A673 (cell line): ENCODE data around the gene SIK3. TPM values are rescaled to one million over a fixed set of nuclear protein-coding genes. Genes with fewer than 3 reads are reported as not detected.
A peak's percentile ranks its signal among the peaks of the same experiment; 100 is the strongest.

Experiments
- BruUV-seq: library from RNA; stranded (reverse); fragments of 400-500 nt; replicated peaks from 2 replicates; lab custom pipeline; 2021; lab: Mats Ljungman, UMichigan
- CTCF ChIA-PET: fragments of 300-600 bp; sonication (Branson Sonifier 250); formaldehyde crosslinking; loops from one replicate; lab custom pipeline; 2022; ENCODE audit warnings: antibody characterized with exemption; lab: Charles Lee
- POLR2A ChIA-PET: fragments of 300-600 bp; sonication (Branson Sonifier 250); formaldehyde crosslinking; loops from one replicate; lab custom pipeline; 2022; ENCODE audit warnings: antibody characterized with exemption; ENCODE audit not compliant: low non-redundant PET; lab: Charles Lee
- DNase-seq: peaks from one replicate; pipeline ENCODE4 v3.0.0-alpha.2; 2015; ENCODE audit warnings: low spot score
- H3K27ac ChIP-seq: fragments of 200-600 bp; sonication (generic); 2 replicates; pipeline ENCODE4 v1.5.1; 2016; ENCODE audit warnings: mixed run types, low read depth, mild to moderate bottlenecking, mixed read lengths, antibody characterized with exemption, low read length; ENCODE audit not compliant: poor library complexity, severe bottlenecking
- H3K27me3 ChIP-seq: fragments of 200-600 bp; sonication (generic); replicated peaks from 2 replicates; pipeline ENCODE4 v1.6.1; 2017; ENCODE audit warnings: mixed run types, low read depth, mild to moderate bottlenecking, mixed read lengths, antibody characterized with exemption, low read length; ENCODE audit not compliant: insufficient read depth, poor library complexity
- H3K36me3 ChIP-seq: fragments of 200-600 bp; sonication (generic); 2 replicates; pipeline ENCODE4 v1.6.1; 2016; ENCODE audit warnings: mixed run types, mild to moderate bottlenecking, mixed read lengths, antibody characterized with exemption, low read length; ENCODE audit not compliant: insufficient read depth, poor library complexity, severe bottlenecking
- H3K4me1 ChIP-seq: fragments of 200-600 bp; sonication (generic); 2 replicates; pipeline ENCODE4 v1.6.1; 2017; ENCODE audit warnings: mixed run types, mild to moderate bottlenecking, mixed read lengths, antibody characterized with exemption, low read length; ENCODE audit not compliant: insufficient read depth, poor library complexity, severe bottlenecking
- H3K4me3 ChIP-seq: fragments of 200-600 bp; sonication (generic); 2 replicates; pipeline ENCODE4 v1.5.1; 2016; ENCODE audit warnings: low read depth, mixed run types, mild to moderate bottlenecking, mixed read lengths, low read length; ENCODE audit not compliant: poor library complexity, severe bottlenecking
- H3K9me3 ChIP-seq: fragments of 200-600 bp; sonication (generic); 2 replicates; pipeline ENCODE4 v1.6.1; 2016; ENCODE audit warnings: mixed run types, low read depth, mild to moderate bottlenecking, mixed read lengths, antibody characterized with exemption, low read length; ENCODE audit not compliant: poor library complexity, severe bottlenecking
- EZH2 ChIP-seq: fragments of 200-600 bp; sonication (generic); IDR thresholded peaks from 2 replicates; pipeline ENCODE4 v1.6.1; 2017; ENCODE audit warnings: borderline replicate concordance, low read depth, mild to moderate bottlenecking, mixed read lengths, antibody characterized with exemption, low read length; ENCODE audit not compliant: poor library complexity, severe bottlenecking
- intact Hi-C: fragments of 100-400 bp; cut with micrococcal nuclease; formaldehyde crosslinking; loops from one replicate; pipeline ENCODE4 v1.10.0; 2022; ENCODE audit not compliant: unreplicated experiment
- total RNA-seq: library from RNA; stranded (reverse); gene quantifications from 2 replicates; pipeline ENCODE4 v1.2.3, GENCODE V29; 2021
- TF ChIP-seq, protein P1 (sequence below): fragments of 300-800, 200-600 bp; sonication (generic); conservative IDR thresholded peaks from 2 replicates; pipeline ENCODE4 v1.5.1; 2017; ENCODE audit warnings: low read depth, mild to moderate bottlenecking, antibody characterized with exemption, low read length, moderate library complexity, mixed read lengths

Gene SIK3
- total RNA-seq, 1 experiment from 2014 or later: 81.7 TPM

DNA sequence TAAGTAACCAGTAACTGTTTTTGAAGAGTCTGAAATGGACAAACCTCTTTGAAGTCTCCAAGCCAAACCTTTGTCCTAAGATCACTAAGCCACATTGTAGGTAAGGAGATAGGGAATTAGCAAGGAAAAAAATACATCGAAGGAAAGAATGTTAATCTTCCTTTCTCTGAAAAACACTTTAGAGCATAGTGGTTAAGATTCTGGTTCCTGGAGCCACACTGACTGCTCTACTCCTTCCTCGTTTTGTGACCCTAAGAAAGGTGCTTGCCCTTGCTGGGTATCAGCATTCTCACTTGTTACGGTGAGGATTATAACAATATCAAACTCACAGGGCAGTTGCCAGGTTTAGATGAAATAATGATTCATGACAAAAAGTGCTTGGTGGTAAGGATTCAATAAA is 104.0 kb downstream of the SIK3 start:
- H3K27ac ChIP-seq: no peak overlapping the region
- no peak overlapping the region for H3K4me3 ChIP-seq
- POLR2A ChIA-PET: no interaction called here
- CTCF ChIA-PET: interaction anchor here (1.0 kb wide), 1 partner anchor 21 kb away, joined by 3 read pairs; no protein-coding TSS in a partner anchor
- H3K9me3 ChIP-seq: no peaks in the 10 kb centered on the region
- TF ChIP-seq, protein P1, sequence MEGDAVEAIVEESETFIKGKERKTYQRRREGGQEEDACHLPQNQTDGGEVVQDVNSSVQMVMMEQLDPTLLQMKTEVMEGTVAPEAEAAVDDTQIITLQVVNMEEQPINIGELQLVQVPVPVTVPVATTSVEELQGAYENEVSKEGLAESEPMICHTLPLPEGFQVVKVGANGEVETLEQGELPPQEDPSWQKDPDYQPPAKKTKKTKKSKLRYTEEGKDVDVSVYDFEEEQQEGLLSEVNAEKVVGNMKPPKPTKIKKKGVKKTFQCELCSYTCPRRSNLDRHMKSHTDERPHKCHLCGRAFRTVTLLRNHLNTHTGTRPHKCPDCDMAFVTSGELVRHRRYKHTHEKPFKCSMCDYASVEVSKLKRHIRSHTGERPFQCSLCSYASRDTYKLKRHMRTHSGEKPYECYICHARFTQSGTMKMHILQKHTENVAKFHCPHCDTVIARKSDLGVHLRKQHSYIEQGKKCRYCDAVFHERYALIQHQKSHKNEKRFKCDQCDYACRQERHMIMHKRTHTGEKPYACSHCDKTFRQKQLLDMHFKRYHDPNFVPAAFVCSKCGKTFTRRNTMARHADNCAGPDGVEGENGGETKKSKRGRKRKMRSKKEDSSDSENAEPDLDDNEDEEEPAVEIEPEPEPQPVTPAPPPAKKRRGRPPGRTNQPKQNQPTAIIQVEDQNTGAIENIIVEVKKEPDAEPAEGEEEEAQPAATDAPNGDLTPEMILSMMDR: no peak
- TF ChIP-seq EZH2: no peak
- H3K36me3 ChIP-seq: no peaks in the 10 kb centered on the region
- H3K4me1 ChIP-seq: peaks cover 25% of the 10 kb centered on the region
- BruUV-seq: no TSS peak
- H3K27me3 ChIP-seq: no peaks in the 10 kb centered on the region
- intact Hi-C loops: no loop called here
- no peak for DNase-seq

DNA sequence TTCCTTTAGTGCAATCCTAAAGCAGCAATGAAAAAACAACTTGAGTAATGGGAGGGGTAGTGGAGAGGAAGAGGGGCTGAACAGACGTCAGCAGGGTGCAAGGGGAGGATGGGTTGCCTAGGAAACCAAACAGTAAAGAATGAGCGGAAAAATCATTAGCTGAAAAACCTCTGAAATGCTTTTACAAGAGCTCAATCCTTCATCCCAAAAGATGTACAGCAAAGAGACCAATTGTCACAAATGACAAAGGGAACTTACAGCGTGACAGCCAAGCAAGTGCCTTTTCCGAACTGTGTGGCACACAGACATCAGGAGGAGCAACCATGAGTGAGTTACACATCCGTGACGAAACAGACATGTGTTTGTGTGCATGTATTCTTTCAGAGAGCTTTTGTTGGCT is 104.6 kb downstream of the SIK3 start:
- Histone ChIP-seq H3K4me3 (no peak overlapping the region), H3K27ac (no peak overlapping the region), H3K4me1 (peaks cover 29% of the 10 kb centered on the region), H3K27me3 (no peaks in the 10 kb centered on the region), H3K9me3 (no peaks in the 10 kb centered on the region), H3K36me3 (no peaks in the 10 kb centered on the region)
- CTCF ChIA-PET: no interaction called here
- POLR2A ChIA-PET: no interaction called here
- intact Hi-C loops: no loop called here
- no TSS peak for BruUV-seq
- DNase-seq: peak; percentile 47
- TF ChIP-seq EZH2: no peak
- TF ChIP-seq, protein P1: no peak

DNA sequence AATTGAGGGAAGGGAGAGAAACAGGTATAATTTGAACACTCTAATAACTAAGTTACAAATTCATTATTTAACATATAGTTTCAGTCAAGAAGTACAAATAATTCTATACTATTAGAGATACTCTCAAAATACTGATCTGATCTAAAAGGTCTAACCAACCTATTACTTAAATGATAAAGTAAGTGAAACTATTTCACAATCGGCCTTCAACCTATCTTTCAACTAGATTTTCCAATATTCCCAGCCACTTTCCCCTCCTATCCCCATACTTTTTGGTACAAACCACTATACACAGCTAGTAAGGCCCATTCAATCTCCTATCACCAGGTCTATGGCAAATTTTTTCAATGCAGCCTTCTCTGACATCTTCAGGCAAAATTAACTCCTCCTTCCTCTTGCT is 106.7 kb downstream of the SIK3 start:
- H3K27ac ChIP-seq: no peak overlapping the region
- TF ChIP-seq, protein P1: no peak
- TF ChIP-seq EZH2: no peak
- H3K36me3 ChIP-seq: no peaks in the 10 kb centered on the region
- H3K4me1 ChIP-seq: peaks cover 37% of the 10 kb centered on the region
- no peaks in the 10 kb centered on the region for H3K27me3 ChIP-seq
- no peak overlapping the region for H3K4me3 ChIP-seq
- DNase-seq: no peak
- ChIA-PET POLR2A (no interaction called here), CTCF (no interaction called here)
- H3K9me3 ChIP-seq: no peaks in the 10 kb centered on the region
- intact Hi-C loops: no loop called here
- BruUV-seq: no TSS peak
